Choroid plexus epithelial cell (primary cell): Measurements from ENCODE around the gene PCDH17.
A peak's percentile ranks its signal among the peaks of the same experiment; 100 is the strongest.

Source experiments
- DNase-seq: peaks from one replicate; pipeline ENCODE4 v3.0.0-alpha.2; 2010; ENCODE audit warnings: low read depth
- H3K4me3 ChIP-seq: 2 replicates; pipeline ENCODE4 v1.5.1; 2011; ENCODE audit warnings: low read depth, mild to moderate bottlenecking, control low read depth, low read length, moderate library complexity
- TF ChIP-seq, protein P1 (sequence below): conservative IDR thresholded peaks from 2 replicates; pipeline ENCODE4 v1.5.1; 2011; ENCODE audit warnings: low read depth, mild to moderate bottlenecking, control low read depth, inconsistent platforms, low read length, moderate library complexity

The PCDH17 gene

DNA sequence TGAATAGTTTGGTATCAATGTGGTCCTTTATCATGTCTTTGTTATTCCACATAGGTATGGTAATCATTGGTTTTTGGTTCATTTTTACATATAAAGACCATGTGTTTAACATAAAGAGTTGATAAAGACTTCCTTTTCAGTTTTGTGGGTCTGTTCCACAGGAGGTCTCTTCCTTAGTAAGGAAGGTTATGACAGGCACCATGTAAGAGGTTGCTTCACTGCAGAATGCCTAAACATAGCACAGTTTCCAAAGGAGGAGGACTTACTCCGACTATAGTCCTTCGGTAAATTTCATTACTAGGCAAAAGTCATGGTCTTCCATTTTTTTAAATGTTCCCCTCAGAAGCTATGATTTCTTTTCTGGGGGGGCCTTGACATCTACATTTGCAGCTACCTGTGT lies 27.1 kb upstream of the PCDH17 start:
- TF ChIP-seq, protein P1, sequence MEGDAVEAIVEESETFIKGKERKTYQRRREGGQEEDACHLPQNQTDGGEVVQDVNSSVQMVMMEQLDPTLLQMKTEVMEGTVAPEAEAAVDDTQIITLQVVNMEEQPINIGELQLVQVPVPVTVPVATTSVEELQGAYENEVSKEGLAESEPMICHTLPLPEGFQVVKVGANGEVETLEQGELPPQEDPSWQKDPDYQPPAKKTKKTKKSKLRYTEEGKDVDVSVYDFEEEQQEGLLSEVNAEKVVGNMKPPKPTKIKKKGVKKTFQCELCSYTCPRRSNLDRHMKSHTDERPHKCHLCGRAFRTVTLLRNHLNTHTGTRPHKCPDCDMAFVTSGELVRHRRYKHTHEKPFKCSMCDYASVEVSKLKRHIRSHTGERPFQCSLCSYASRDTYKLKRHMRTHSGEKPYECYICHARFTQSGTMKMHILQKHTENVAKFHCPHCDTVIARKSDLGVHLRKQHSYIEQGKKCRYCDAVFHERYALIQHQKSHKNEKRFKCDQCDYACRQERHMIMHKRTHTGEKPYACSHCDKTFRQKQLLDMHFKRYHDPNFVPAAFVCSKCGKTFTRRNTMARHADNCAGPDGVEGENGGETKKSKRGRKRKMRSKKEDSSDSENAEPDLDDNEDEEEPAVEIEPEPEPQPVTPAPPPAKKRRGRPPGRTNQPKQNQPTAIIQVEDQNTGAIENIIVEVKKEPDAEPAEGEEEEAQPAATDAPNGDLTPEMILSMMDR, result no peak
- no peak overlapping the region for H3K4me3 ChIP-seq
- no peak for DNase-seq

DNA sequence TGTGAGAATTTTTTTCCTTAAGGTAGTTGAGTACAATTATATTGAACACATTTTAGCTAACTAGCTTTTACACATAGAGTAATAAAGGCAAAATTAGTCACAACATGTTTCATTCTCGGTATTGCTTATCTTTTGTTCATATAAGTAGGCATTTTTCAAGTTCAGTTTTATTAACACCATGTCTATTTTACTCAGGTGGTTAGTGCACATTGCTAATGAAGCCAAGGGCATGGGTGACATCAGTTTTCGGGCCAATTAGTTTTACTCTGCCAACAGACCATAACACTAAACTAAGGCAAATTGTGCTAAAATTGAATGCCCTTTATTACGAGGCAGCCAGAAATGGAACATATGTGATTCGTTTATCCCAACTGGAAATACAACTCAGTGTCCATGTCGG lies 19.6 kb upstream of the PCDH17 start:
- TF ChIP-seq, protein P1, result no peak
- no peak overlapping the region for H3K4me3 ChIP-seq
- DNase-seq, result no peak

DNA sequence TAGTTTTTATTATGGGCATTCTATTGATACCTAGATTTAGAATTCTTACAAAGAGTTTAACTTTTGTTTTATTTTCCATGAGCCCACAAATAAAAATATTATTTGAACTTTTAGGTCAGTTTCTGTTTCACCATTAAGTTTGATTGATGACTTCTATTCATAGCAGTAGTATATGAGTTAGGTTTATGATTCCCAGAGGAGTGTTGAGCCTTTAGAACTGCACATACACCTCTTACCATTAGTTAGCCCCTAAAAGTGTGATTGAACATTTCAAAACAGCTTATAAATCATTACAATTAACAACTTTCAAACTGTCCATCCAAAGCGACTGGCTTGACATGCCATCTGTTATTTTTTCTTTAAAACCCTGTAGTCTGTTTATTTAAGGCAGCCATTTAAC lies 19.0 kb upstream of the PCDH17 start:
- TF ChIP-seq, protein P1, result no peak
- H3K4me3 ChIP-seq, result no peak overlapping the region
- DNase-seq, result no peak

DNA sequence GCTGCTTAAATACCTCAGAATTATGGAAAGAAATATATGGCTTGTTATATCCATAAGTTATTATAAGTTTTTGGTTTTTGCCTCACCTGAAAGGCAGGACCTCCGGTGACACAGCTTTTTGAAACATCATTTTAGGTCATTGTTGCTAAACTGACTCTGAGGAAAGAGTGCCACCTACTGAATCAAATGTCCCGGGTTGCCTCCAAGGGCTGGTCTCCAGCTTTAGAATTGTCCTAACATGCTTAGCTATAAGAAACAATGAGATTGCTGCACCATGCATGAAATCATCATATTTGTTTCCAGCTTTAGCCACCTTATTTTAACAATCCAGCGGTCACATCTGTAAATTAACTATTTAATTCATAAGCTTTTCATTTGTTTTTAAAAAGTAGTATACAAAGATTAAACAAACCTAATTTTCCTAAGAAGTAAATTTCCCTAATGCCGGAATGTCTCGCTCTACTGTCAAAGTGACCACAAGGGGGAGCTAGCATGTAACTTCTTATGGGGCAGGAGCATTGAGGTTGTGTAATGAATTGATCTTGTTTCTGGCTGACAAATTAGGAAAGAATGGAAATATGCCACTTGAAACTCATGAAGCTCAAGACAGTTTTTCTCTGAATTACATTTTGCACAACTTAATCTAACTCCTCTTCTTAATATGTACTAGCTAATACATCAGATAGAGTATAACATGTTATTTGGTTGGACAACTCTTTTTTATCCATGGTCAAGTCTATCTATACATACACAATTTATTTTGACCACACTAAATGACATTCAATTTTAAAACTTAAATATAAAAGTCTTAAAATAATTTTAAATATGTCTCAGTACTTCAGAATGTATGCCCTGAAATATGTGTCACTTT lies 6.7 kb upstream of the PCDH17 start:
- peak; percentile 75 for DNase-seq
- no peak overlapping the region for H3K4me3 ChIP-seq
- TF ChIP-seq, protein P1, result peak; percentile 85

DNA sequence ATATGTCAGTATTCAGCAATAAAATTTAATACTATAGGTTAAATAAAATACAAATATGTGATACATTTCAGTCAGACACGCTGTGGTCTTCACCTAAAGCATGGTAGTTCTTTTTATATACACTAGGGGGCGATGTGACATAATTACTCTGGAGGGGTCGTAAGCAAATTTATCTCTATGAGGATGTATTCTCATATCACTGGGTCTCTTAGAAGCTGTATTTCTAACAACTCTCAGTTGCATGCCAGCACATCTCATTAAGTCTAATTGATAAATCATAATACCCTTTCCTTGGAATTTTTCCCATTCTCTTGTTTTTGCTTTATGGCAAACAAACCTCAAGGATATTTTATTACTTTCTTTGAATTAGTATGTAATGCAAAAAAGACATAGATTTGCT lies 3.9 kb upstream of the PCDH17 start:
- DNase-seq, result peak; percentile 52
- no peak overlapping the region for H3K4me3 ChIP-seq
- TF ChIP-seq, protein P1, result peak; percentile 58

DNA sequence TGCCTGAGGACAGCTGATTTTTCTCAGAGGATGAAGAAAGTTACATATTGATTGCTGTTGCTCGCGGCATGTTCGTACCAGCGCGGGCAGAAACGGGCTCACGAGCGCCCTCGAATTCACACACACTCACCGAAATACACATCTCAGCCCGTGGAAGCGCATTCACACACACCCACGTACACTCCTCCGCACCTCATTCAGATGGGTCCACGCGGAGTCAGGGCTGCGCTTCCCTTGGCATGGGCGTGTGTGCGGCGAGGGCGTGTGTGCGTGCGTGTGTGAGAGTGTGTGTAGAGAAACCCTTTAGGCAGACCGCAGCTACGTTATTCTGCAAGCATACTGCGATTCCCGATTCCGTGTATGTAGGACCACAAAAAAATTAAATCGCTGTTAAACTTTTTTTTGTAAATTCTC lies 2.1 kb upstream of the PCDH17 start:
- DNase-seq, result no peak
- H3K4me3 ChIP-seq, result peak overlapping the region; percentile 48
- TF ChIP-seq, protein P1, result no peak

DNA sequence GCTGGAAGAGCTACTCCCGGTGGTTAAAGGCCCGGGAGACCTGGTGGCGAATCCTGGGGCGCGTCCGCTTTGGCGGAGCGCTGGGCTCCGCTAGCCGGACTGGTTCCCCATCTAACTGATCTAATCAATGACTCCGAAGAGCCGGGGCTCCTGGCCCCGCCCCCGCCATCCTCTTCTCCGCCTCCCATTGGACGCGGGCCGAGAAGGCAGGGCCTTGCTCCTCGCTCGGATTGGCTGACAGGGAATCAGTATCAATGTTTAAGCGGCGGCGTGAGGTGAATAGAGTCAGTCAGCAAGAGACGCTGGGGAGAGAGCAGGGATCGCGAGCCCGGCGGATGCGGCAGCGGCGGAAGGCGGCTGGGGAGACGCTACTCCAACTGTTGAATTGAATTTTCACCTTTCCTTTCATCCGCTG lies 1.7 kb upstream of the PCDH17 start:
- peak overlapping the region; percentile 48 for H3K4me3 ChIP-seq
- TF ChIP-seq, protein P1, result no peak
- peak; percentile 61 for DNase-seq
